ENCODE results near the gene ING5.

- TF ChIP-seq CTCF (IDR thresholded peaks at IDR 0.05; ENCODE audit: low read length), result no peak
- no peak for TF ChIP-seq EZH2 (IDR thresholded peaks at IDR 0.05; ENCODE audit: borderline replicate concordance, low read length)
Measured at GRCh38 chr2:241728627-241729026, 26.8 kb downstream of the ING5 start.
